Transverse colon (tissue), 3 donors: ENCODE data around the gene OAT.

Experiments used
- CTCF ChIP-seq, 5 experiments: fragments of 200-600 bp in 3 of 5; fragments of 450-650 bp in 2 of 5; sonication (generic) in 3 of 5; IDR thresholded peaks; 1 replicate in 2 of 5; 2 replicates in 3 of 5; pipeline ENCODE4 v1.5.1; 2016 to 2017; ENCODE audit warnings: antibody characterized with exemption in 5 of 5, inconsistent platforms in 3 of 5, mild to moderate bottlenecking in 2 of 5, moderate library complexity in 1 of 5
- POLR2A ChIP-seq: fragments of 450-650 bp; IDR thresholded peaks from one replicate; pipeline ENCODE4 v1.6.1; 2016; ENCODE audit warnings: antibody characterized with exemption, mild to moderate bottlenecking, moderate library complexity

DNA sequence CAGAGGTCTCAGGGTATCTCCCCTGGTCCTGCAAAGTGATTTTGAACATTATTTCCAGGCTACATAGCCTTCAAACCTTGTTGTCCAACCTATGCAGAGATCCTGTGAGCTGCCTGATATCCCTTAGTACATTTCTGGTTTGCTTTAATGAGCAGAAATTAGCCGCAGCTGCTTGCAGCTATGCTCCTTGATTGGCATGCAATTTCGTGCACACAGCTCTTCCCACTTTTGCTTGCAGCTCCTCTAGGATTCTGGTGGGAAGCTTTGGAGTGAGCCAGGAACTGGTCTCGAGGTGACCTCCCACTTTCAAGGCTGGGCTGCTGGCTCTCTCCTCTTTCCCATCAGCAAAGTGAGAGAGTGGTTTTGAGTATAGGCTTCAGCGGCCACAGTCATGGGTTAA lies 45.8 kb downstream of the OAT start:
- TF ChIP-seq CTCF (IDR thresholded peaks at IDR 0.05) (no peak), POLR2A (no peak)
